Gastroesophageal sphincter (tissue), 3 donors: ENCODE results near the gene BFSP1.

Source experiments
- POLR2A ChIP-seq, 2 donors: fragments of 450-650 bp; IDR thresholded peaks; one replicate each; pipeline ENCODE4 v1.6.1; 2017; ENCODE audit warnings: antibody characterized with exemption in 2 of 2, mild to moderate bottlenecking in 2 of 2, moderate library complexity in 1 of 2
- POLR2AphosphoS5 ChIP-seq: sonication (generic); formaldehyde crosslinking; IDR thresholded peaks from one replicate; pipeline ENCODE4 v1.6.1; 2017; ENCODE audit warnings: antibody characterized with exemption
- TF ChIP-seq, protein P1 (sequence below), 4 experiments: fragments of 200-600 bp in 2 of 4; fragments of 450-650 bp in 2 of 4; sonication (generic) in 1 of 4; IDR thresholded peaks; one replicate each; pipeline ENCODE4 v1.5.1; 2017 to 2019; ENCODE audit warnings: antibody characterized with exemption in 4 of 4, mild to moderate bottlenecking in 2 of 4, moderate library complexity in 2 of 4

GRCh38 chr20:17466641-17467040 lies 64.5 kb downstream of the BFSP1 start:
- TF ChIP-seq, protein P1, sequence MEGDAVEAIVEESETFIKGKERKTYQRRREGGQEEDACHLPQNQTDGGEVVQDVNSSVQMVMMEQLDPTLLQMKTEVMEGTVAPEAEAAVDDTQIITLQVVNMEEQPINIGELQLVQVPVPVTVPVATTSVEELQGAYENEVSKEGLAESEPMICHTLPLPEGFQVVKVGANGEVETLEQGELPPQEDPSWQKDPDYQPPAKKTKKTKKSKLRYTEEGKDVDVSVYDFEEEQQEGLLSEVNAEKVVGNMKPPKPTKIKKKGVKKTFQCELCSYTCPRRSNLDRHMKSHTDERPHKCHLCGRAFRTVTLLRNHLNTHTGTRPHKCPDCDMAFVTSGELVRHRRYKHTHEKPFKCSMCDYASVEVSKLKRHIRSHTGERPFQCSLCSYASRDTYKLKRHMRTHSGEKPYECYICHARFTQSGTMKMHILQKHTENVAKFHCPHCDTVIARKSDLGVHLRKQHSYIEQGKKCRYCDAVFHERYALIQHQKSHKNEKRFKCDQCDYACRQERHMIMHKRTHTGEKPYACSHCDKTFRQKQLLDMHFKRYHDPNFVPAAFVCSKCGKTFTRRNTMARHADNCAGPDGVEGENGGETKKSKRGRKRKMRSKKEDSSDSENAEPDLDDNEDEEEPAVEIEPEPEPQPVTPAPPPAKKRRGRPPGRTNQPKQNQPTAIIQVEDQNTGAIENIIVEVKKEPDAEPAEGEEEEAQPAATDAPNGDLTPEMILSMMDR (IDR thresholded peaks at IDR 0.05): no peak
- TF ChIP-seq POLR2AphosphoS5: no peak
- TF ChIP-seq POLR2A (IDR thresholded peaks at IDR 0.05): no peak
